H1 (cell line): Measurements from ENCODE around the gene C1orf210. TPM values are rescaled to one million over a fixed set of nuclear protein-coding genes. Genes with fewer than 3 reads are reported as not detected.

Source experiments
- CTCF ChIA-PET: fragments of 300-600 bp; sonication (Branson Sonifier 250); formaldehyde crosslinking; loops from one replicate; lab custom pipeline; 2021; ENCODE audit not compliant: partially characterized antibody; lab: Charles Lee
- POLR2A ChIA-PET: fragments of 300-600 bp; sonication (Branson Sonifier 250); formaldehyde crosslinking; loops from one replicate; lab custom pipeline; 2021; ENCODE audit warnings: inconsistent platforms; ENCODE audit not compliant: partially characterized antibody; lab: Charles Lee
- DNase-seq, 2 experiments: peaks; one replicate each; pipeline versions ENCODE4 v3.0.0 to v3.0.0-alpha.2; 2010 to 2022; ENCODE audit warnings: low spot score in 2 of 2, low read depth in 1 of 2, mixed read lengths in 1 of 2
- FAIRE-seq: peaks from 2 replicates; lab custom pipeline; 2011; peaks lifted over from hg19 to GRCh38; lab: Jason Lieb, UNC
- H2AFZ ChIP-seq: 2 replicates; pipeline ENCODE4 v1.8.1; 2012; ENCODE audit warnings: low read length, inconsistent platforms
- H2AK5ac ChIP-seq: 2 replicates; pipeline ENCODE4 v1.6.1; 2013; ENCODE audit warnings: low read depth, low read length
- H2BK120ac ChIP-seq: replicated peaks from 2 replicates; pipeline ENCODE3; 2013; ENCODE audit warnings: low read depth, low read length, inconsistent platforms
- H2BK12ac ChIP-seq: 2 replicates; pipeline ENCODE4 v1.6.1; 2013; ENCODE audit warnings: low read depth, low read length
- H2BK15ac ChIP-seq: 2 replicates; pipeline ENCODE4 v1.6.1; 2013; ENCODE audit warnings: low read length
- H2BK20ac ChIP-seq: 2 replicates; pipeline ENCODE4 v1.6.1; 2013; ENCODE audit warnings: low read length
- H2BK5ac ChIP-seq: 2 replicates; pipeline ENCODE4 v1.6.1; 2013; ENCODE audit warnings: low read depth, low read length
- H3K14ac ChIP-seq: 2 replicates; pipeline ENCODE4 v1.6.1; 2013; ENCODE audit warnings: inconsistent platforms; ENCODE audit not compliant: insufficient read length
- H3K18ac ChIP-seq: 2 replicates; pipeline ENCODE4 v1.6.1; 2013; ENCODE audit warnings: low read length; ENCODE audit errors: extremely low read depth
- H3K23ac ChIP-seq: 2 replicates; pipeline ENCODE4 v1.6.1; 2013; ENCODE audit warnings: inconsistent platforms; ENCODE audit not compliant: insufficient read length
- H3K23me2 ChIP-seq: 2 replicates; pipeline ENCODE4 v1.6.1; 2013; ENCODE audit warnings: low read depth, low read length
- H3K27ac ChIP-seq: 2 replicates; pipeline ENCODE4 v1.6.1; 2011; ENCODE audit warnings: low read depth, low read length, inconsistent platforms
- H3K27me3 ChIP-seq, 4 experiments: replicated peaks in 1 of 4; 1 replicate in 1 of 4; 2 replicates in 3 of 4; pipeline versions ENCODE4 v1.6.1 to v1.8.1; 2011 to 2013; ENCODE audit warnings: low read length in 3 of 4, mild to moderate bottlenecking in 3 of 4, inconsistent platforms in 2 of 4, mixed read lengths in 2 of 4, moderate library complexity in 1 of 4; ENCODE audit not compliant: control insufficient read depth in 3 of 4, insufficient read depth in 3 of 4; ENCODE audit errors: extremely low read depth in 1 of 4
- H3K36me3 ChIP-seq, 4 experiments: 2 replicates each; pipeline versions ENCODE4 v1.6.1 to v1.8.1; 2011 to 2013; ENCODE audit warnings: mild to moderate bottlenecking in 4 of 4, low read length in 3 of 4, moderate library complexity in 2 of 4, control low read depth in 1 of 4, inconsistent platforms in 1 of 4; ENCODE audit not compliant: insufficient read depth in 4 of 4, control insufficient read depth in 2 of 4
- H3K4ac ChIP-seq: replicated peaks from 2 replicates; pipeline ENCODE3; 2013; ENCODE audit warnings: low read length, low read depth, mixed read lengths, inconsistent platforms; ENCODE audit not compliant: insufficient read length
- H3K4me1 ChIP-seq, 4 experiments: replicated peaks in 1 of 4; 1 replicate in 1 of 4; 2 replicates in 3 of 4; pipeline versions ENCODE4 v1.6.1 to v1.8.1; 2011 to 2013; ENCODE audit warnings: low read length in 3 of 4, inconsistent platforms in 2 of 4, mixed read lengths in 1 of 4; ENCODE audit not compliant: insufficient read depth in 4 of 4, control insufficient read depth in 3 of 4
- H3K4me2 ChIP-seq, 2 experiments: 2 replicates each; pipeline versions ENCODE4 v1.6.1 to v1.8.1; 2011 to 2013; ENCODE audit warnings: low read depth in 2 of 2, low read length in 2 of 2, control low read depth in 1 of 2, inconsistent platforms in 1 of 2, mild to moderate bottlenecking in 1 of 2; ENCODE audit not compliant: insufficient read depth in 1 of 2
- H3K4me3 ChIP-seq, 4 experiments: fragments of 200-600, 300-600 bp in 1 of 4; sonication (generic), shearing (Covaris generic), sonication (Bioruptor Twin) in 1 of 4; 2 replicates each; pipeline versions ENCODE4 v1.5.1 to v1.8.1; 2011 to 2016; ENCODE audit warnings: low read length in 4 of 4, low read depth in 3 of 4, control low read depth in 2 of 4, inconsistent platforms in 2 of 4, mild to moderate bottlenecking in 2 of 4, mixed read lengths in 1 of 4, moderate library complexity in 1 of 4; ENCODE audit not compliant: insufficient read depth in 2 of 4; ENCODE audit errors: extremely low read depth in 1 of 4
- H3K56ac ChIP-seq: replicated peaks from 2 replicates; pipeline ENCODE3; 2013; ENCODE audit warnings: low read depth, mild to moderate bottlenecking, mixed read lengths, low read length, inconsistent platforms; ENCODE audit not compliant: insufficient read length
- H3K79me1 ChIP-seq: 2 replicates; pipeline ENCODE4 v1.6.1; 2013; ENCODE audit warnings: low read depth, low read length, control low read depth
- H3K79me2 ChIP-seq, 2 experiments: 2 replicates each; pipeline versions ENCODE4 v1.6.1 to v1.8.1; 2012 to 2013; ENCODE audit warnings: low read length in 2 of 2, mild to moderate bottlenecking in 2 of 2, inconsistent platforms in 1 of 2; ENCODE audit not compliant: insufficient read depth in 2 of 2, control insufficient read depth in 1 of 2
- H3K9ac ChIP-seq, 4 experiments: replicated peaks in 1 of 4; 1 replicate in 1 of 4; 2 replicates in 3 of 4; pipeline versions ENCODE4 v1.6.1 to v1.8.1; 2011 to 2013; ENCODE audit warnings: low read depth in 3 of 4, low read length in 3 of 4, control low read depth in 2 of 4, mild to moderate bottlenecking in 2 of 4, moderate library complexity in 2 of 4, inconsistent platforms in 1 of 4; ENCODE audit errors: extremely low read depth in 1 of 4
- H3K9me3 ChIP-seq, 2 experiments: 2 replicates each; pipeline versions ENCODE4 v1.6.1 to v1.8.1; 2012 to 2013; ENCODE audit warnings: mild to moderate bottlenecking in 2 of 2, moderate library complexity in 2 of 2, control low read depth in 1 of 2, inconsistent platforms in 1 of 2, low read depth in 1 of 2, low read length in 1 of 2, mixed read lengths in 1 of 2; ENCODE audit not compliant: insufficient read depth in 2 of 2
- H4K20me1 ChIP-seq, 2 experiments: replicated peaks in 1 of 2; 2 replicates each; pipeline versions ENCODE3 to v1.8.1; 2011 to 2013; ENCODE audit warnings: inconsistent platforms in 2 of 2, low read length in 2 of 2, mild to moderate bottlenecking in 1 of 2; ENCODE audit not compliant: insufficient read depth in 2 of 2, control insufficient read depth in 1 of 2
- H4K5ac ChIP-seq: 2 replicates; pipeline ENCODE4 v1.6.1; 2013; ENCODE audit warnings: low read length, low read depth, mixed read lengths, inconsistent platforms; ENCODE audit not compliant: insufficient read length
- H4K8ac ChIP-seq: 2 replicates; pipeline ENCODE4 v1.8.0; 2013; ENCODE audit warnings: mild to moderate bottlenecking, moderate library complexity, low read length, inconsistent platforms; ENCODE audit not compliant: insufficient read depth; ENCODE audit errors: extremely low read depth
- H4K91ac ChIP-seq: replicated peaks from 2 replicates; pipeline ENCODE3; 2013; ENCODE audit warnings: low read length, mixed read lengths, inconsistent platforms; ENCODE audit not compliant: insufficient read length
- JUN ChIP-seq: IDR thresholded peaks from 2 replicates; pipeline ENCODE4 v1.6.1; 2011; ENCODE audit warnings: low read depth, mild to moderate bottlenecking, improper control_type of control experiment, low read length
- JUND ChIP-seq: IDR thresholded peaks from 2 replicates; pipeline ENCODE4 v1.6.1; 2011; ENCODE audit warnings: mild to moderate bottlenecking, improper control_type of control experiment, low read length
- RNF2 ChIP-seq: fragments of 200-900, 300-1000 bp; sonication (generic); IDR thresholded peaks from 2 replicates; pipeline ENCODE4 v1.7.1; 2016; ENCODE audit warnings: borderline replicate concordance, low read depth, mild to moderate bottlenecking, antibody characterized with exemption, low read length; ENCODE audit not compliant: poor library complexity, severe bottlenecking; ENCODE audit errors: missing control alignments
- SAP30 ChIP-seq: fragments of 300-600 bp; sonication (generic); IDR thresholded peaks from 2 replicates; pipeline ENCODE4 v1.7.1; 2012; ENCODE audit warnings: low read length, moderate library complexity, mild to moderate bottlenecking, inconsistent platforms; ENCODE audit not compliant: insufficient read depth, insufficient replicate concordance
- SIN3A ChIP-seq, 2 experiments: IDR thresholded peaks in 1 of 2; conservative IDR thresholded peaks in 1 of 2; 2 replicates each; pipeline ENCODE4 v1.6.1; 2011 to 2012; ENCODE audit warnings: low read length in 2 of 2, improper control_type of control experiment in 1 of 2, low read depth in 1 of 2, mild to moderate bottlenecking in 1 of 2
- YY1 ChIP-seq: IDR thresholded peaks from 2 replicates; pipeline ENCODE4 v1.6.1; 2011; ENCODE audit warnings: low read depth, mild to moderate bottlenecking, low read length
- WGBS, 2 experiments: shearing (Covaris generic) in 1 of 2; methylation state at CpG; one replicate each; pipeline versions ENCODE4 v1.1.6 to v1.1.7; 2013 to 2015; ENCODE audit warnings: low lambda C conversion rate in 2 of 2, mixed read lengths in 2 of 2, inconsistent platforms in 1 of 2, low coverage in 1 of 2, missing lambda C conversion rate in 1 of 2; ENCODE audit not compliant: insufficient replicate concordance in 2 of 2, insufficient coverage in 1 of 2, insufficient read length in 1 of 2; ENCODE audit errors: extremely low coverage in 1 of 2, missing lambda C conversion rate in 1 of 2; 5-methylcytosine and 5-hydroxymethylcytosine counted together
- polyA plus RNA-seq, 7 experiments: library from polyadenylated mRNA; depleted of rRNA in 3 of 7; stranded (reverse) in 5 of 7; unstranded in 2 of 7; fragments of >200 nt in 5 of 7; fragments of 200-250 nt in 2 of 7; gene quantifications; 1 replicate in 5 of 7; 2 replicates in 1 of 7; 4 replicates in 1 of 7; pipeline versions ENCODE4 v1.2.1 to v1.2.3, GENCODE V29; 2011 to 2013; ENCODE audit warnings: missing spikeins in 2 of 7, mixed read lengths in 2 of 7
- total RNA-seq: library from RNA; stranded (reverse); fragmentation: NEBNext Ultra II Directional; extraction: Animal tissue kit (Norgen Biotek cat#: 25700); gene quantifications from 2 replicates; pipeline ENCODE4 v1.2.1, GENCODE V29; 2021
- TF ChIP-seq, protein P1 (sequence below), 3 experiments: IDR thresholded peaks; 1 replicate in 2 of 3; 2 replicates in 1 of 3; pipeline versions ENCODE4 v1.5.1 to v1.6.1; 2011; ENCODE audit warnings: low read length in 3 of 3, mild to moderate bottlenecking in 3 of 3, inconsistent platforms in 2 of 3, low read depth in 1 of 3, moderate library complexity in 1 of 3; ENCODE audit not compliant: insufficient read depth in 1 of 3; ENCODE audit errors: control extremely low read depth in 1 of 3
- TF ChIP-seq, protein P2 (sequence below): IDR thresholded peaks from 2 replicates; pipeline ENCODE4 v1.6.1; 2011; ENCODE audit warnings: low read depth, mild to moderate bottlenecking, low read length; ENCODE audit not compliant: insufficient read depth

C1orf210 gene
- total and polyA plus RNA-seq, 2 of the 8 experiments (the other 6 are each of a cell fraction or from before 2014, with no cell fraction given): 12.0 to 27.9 TPM

DNA sequence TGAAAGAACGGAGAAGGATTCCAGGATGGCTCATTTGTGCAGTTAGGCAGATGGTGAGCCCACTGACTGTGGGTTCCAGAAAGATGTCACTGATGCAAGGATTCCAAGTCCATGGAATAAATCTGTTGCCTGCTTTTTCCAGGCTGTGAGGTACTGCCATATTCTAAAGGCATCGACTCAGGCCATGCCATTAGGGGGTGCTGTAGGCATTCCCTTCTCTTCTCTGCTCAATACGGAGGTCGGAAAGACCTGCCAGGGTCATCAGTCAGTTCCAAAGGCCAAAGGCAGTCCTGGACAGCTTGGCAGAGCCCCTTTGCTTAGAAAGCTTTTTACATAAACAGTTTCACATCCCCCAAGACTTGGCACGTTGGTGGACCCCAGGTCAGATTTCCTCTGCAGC, 47.3 kb downstream of the C1orf210 start:
- no peak overlapping the region for H2AFZ ChIP-seq
- H3K18ac ChIP-seq: no peak overlapping the region
- no peak overlapping the region for H3K23ac ChIP-seq
- no peak overlapping the region for H4K5ac ChIP-seq
- no peaks in the 10 kb centered on the region for H3K4me1 ChIP-seq
- FAIRE-seq (peak; percentile 94), DNase-seq (peak; percentile 36 to 79)
- H2BK5ac ChIP-seq: no peak overlapping the region
- ChIA-PET POLR2A (interaction anchor here (1.7 to 4.4 kb wide), 3 partner anchors 32 to 150 kb away, joined by 4 to 15 read pairs (median 4); partner anchors contain the start of genes CDC20 and TMEM125), CTCF (interaction anchor here (0.5 to 4.1 kb wide), 17 partner anchors 8 to 456 kb away, joined by 3 to 59 read pairs (median 5); partner anchors contain the start of genes C1orf210, CDC20, MED8 and SZT2)
- H2BK15ac ChIP-seq: no peak overlapping the region
- no peaks in the 10 kb centered on the region for H3K23me2 ChIP-seq
- no peak overlapping the region for H3K9ac ChIP-seq
- no peak overlapping the region for H3K4me2 ChIP-seq
- H4K20me1 ChIP-seq: no peaks in the 10 kb centered on the region
- 7% methylated on average over 5 of the region's 5 CpGs; no CpG with 5 or more reads in 1 of the 2 experiments for WGBS, 2 experiments
- no peak overlapping the region for H3K56ac ChIP-seq
- no peak overlapping the region for H3K4ac ChIP-seq
- H3K14ac ChIP-seq: no peak overlapping the region
- H3K79me2 ChIP-seq: no peaks in the 10 kb centered on the region
- H2BK120ac ChIP-seq: no peak overlapping the region
- no peak overlapping the region for H4K91ac ChIP-seq
- H2BK20ac ChIP-seq: no peak overlapping the region
- peaks cover 0 to 3% of the 10 kb centered on the region in 2 experiments; a peak in 1 of 4 replicates for H3K9me3 ChIP-seq
- no peaks in the 10 kb centered on the region; the same call in 1 of the 2 replicates for H3K79me1 ChIP-seq
- no peak overlapping the region for H3K27ac ChIP-seq
- no peaks in the 10 kb centered on the region for H3K36me3 ChIP-seq
- no peaks in the 10 kb centered on the region for H3K27me3 ChIP-seq
- H2AK5ac ChIP-seq: no peak overlapping the region
- H4K8ac ChIP-seq: no peak overlapping the region
- H3K4me3 ChIP-seq: no peak overlapping the region
- H2BK12ac ChIP-seq: no peak overlapping the region
- 0 out of 2 replicates have a peak, but pooled peaks have one; percentile 54 for TF ChIP-seq YY1
- TF ChIP-seq SIN3A (conservative IDR thresholded peaks at IDR 0.05 in 1 of 2, IDR thresholded peaks at IDR 0.05 in 1 of 2; ENCODE audit: low read depth in 1 of 2, low read length in 2 of 2): peak in 1 of 2 experiments; percentile 63; a peak in 2 of 4 replicates
- no peak for TF ChIP-seq SAP30
- TF ChIP-seq, protein P1, sequence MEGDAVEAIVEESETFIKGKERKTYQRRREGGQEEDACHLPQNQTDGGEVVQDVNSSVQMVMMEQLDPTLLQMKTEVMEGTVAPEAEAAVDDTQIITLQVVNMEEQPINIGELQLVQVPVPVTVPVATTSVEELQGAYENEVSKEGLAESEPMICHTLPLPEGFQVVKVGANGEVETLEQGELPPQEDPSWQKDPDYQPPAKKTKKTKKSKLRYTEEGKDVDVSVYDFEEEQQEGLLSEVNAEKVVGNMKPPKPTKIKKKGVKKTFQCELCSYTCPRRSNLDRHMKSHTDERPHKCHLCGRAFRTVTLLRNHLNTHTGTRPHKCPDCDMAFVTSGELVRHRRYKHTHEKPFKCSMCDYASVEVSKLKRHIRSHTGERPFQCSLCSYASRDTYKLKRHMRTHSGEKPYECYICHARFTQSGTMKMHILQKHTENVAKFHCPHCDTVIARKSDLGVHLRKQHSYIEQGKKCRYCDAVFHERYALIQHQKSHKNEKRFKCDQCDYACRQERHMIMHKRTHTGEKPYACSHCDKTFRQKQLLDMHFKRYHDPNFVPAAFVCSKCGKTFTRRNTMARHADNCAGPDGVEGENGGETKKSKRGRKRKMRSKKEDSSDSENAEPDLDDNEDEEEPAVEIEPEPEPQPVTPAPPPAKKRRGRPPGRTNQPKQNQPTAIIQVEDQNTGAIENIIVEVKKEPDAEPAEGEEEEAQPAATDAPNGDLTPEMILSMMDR (IDR thresholded peaks at IDR 0.05; ENCODE audit: control extremely low read depth in 1 of 3, insufficient read depth in 1 of 3, low read depth in 1 of 3, low read length in 3 of 3): peak; percentile 57 to 97 (median 90)
- peak; percentile 25; the same call in 1 of the 2 replicates for TF ChIP-seq JUND
- no peak for TF ChIP-seq JUN
- TF ChIP-seq RNF2: no peak
- TF ChIP-seq, protein P2, sequence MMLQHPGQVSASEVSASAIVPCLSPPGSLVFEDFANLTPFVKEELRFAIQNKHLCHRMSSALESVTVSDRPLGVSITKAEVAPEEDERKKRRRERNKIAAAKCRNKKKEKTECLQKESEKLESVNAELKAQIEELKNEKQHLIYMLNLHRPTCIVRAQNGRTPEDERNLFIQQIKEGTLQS: no peak
